Mesenchymal stem cell (in vitro differentiated cells and primary cell): ENCODE measurements around the gene ABHD16B.

Experiments used
- DNase-seq: peaks from one replicate; pipeline ENCODE4 v3.0.0-alpha.2; 2013
- H2AFZ ChIP-seq: one replicate; pipeline ENCODE4 v1.6.1; 2013; ENCODE audit warnings: low read depth, mild to moderate bottlenecking, control low read depth, inconsistent platforms, low read length, moderate library complexity
- H2AK5ac ChIP-seq: 2 replicates; pipeline ENCODE4 v1.6.1; 2013; ENCODE audit warnings: low read length, moderate library complexity, mild to moderate bottlenecking, inconsistent platforms; ENCODE audit not compliant: severe bottlenecking
- H2BK120ac ChIP-seq: one replicate; pipeline ENCODE4 v1.6.1; 2013; ENCODE audit warnings: low read depth, mild to moderate bottlenecking, inconsistent platforms, low read length, moderate library complexity
- H2BK12ac ChIP-seq, 2 experiments: one replicate each; pipeline ENCODE4 v1.6.1; 2013; ENCODE audit warnings: inconsistent platforms in 2 of 2, low read length in 2 of 2, mild to moderate bottlenecking in 2 of 2, moderate library complexity in 2 of 2, control low read depth in 1 of 2
- H2BK15ac ChIP-seq: one replicate; pipeline ENCODE4 v1.6.1; 2013; ENCODE audit warnings: mild to moderate bottlenecking, low read depth, inconsistent platforms; ENCODE audit not compliant: poor library complexity, severe bottlenecking
- H2BK5ac ChIP-seq: 2 replicates; pipeline ENCODE4 v1.6.1; 2013; ENCODE audit warnings: low read depth, mild to moderate bottlenecking, low read length, control low read depth, inconsistent platforms; ENCODE audit not compliant: poor library complexity, severe bottlenecking
- H3K14ac ChIP-seq, 2 experiments: one replicate each; pipeline ENCODE4 v1.6.1; 2013; ENCODE audit warnings: inconsistent platforms in 2 of 2, low read length in 2 of 2, control low read depth in 1 of 2, mild to moderate bottlenecking in 1 of 2, moderate library complexity in 1 of 2
- H3K18ac ChIP-seq, 2 experiments: one replicate each; pipeline ENCODE4 v1.6.1; 2013; ENCODE audit warnings: inconsistent platforms in 2 of 2, low read length in 2 of 2, control low read depth in 1 of 2, low read depth in 1 of 2, mild to moderate bottlenecking in 1 of 2
- H3K23ac ChIP-seq, 2 experiments: one replicate each; pipeline ENCODE4 v1.6.1; 2013; ENCODE audit warnings: inconsistent platforms in 2 of 2, low read length in 2 of 2, mild to moderate bottlenecking in 2 of 2, moderate library complexity in 2 of 2, control low read depth in 1 of 2
- H3K27ac ChIP-seq: 2 replicates; pipeline ENCODE4 v1.5.1; 2013; ENCODE audit warnings: mild to moderate bottlenecking, moderate library complexity, low read length, control low read depth, inconsistent platforms; ENCODE audit not compliant: poor library complexity, severe bottlenecking
- H3K27me3 ChIP-seq, 2 experiments: 2 replicates each; pipeline versions ENCODE4 v1.6.1 to v1.7.0; 2013; ENCODE audit warnings: low read length in 2 of 2, mild to moderate bottlenecking in 2 of 2, moderate library complexity in 2 of 2, control low read depth in 1 of 2, inconsistent platforms in 1 of 2; ENCODE audit not compliant: control insufficient read depth in 1 of 2, insufficient read depth in 1 of 2
- H3K36me3 ChIP-seq, 2 experiments: 2 replicates each; pipeline versions ENCODE4 v1.6.1 to v1.7.0; 2013; ENCODE audit warnings: low read length in 2 of 2, control low read depth in 1 of 2, inconsistent platforms in 1 of 2, low read depth in 1 of 2, mild to moderate bottlenecking in 1 of 2; ENCODE audit not compliant: insufficient read depth in 2 of 2, control insufficient read depth in 1 of 2
- H3K4ac ChIP-seq, 2 experiments: one replicate each; pipeline ENCODE4 v1.6.1; 2013; ENCODE audit warnings: inconsistent platforms in 2 of 2, low read length in 2 of 2, mild to moderate bottlenecking in 2 of 2, moderate library complexity in 2 of 2, control low read depth in 1 of 2, low read depth in 1 of 2
- H3K4me1 ChIP-seq: 2 replicates; pipeline ENCODE4 v1.6.1; 2013; ENCODE audit warnings: low read depth, low read length, control low read depth; ENCODE audit not compliant: control insufficient read depth, insufficient read depth
- H3K4me2 ChIP-seq: 2 replicates; pipeline ENCODE4 v1.6.1; 2013; ENCODE audit warnings: low read length, mild to moderate bottlenecking, inconsistent platforms; ENCODE audit not compliant: poor library complexity, severe bottlenecking
- H3K4me3 ChIP-seq, 2 experiments: 2 replicates each; pipeline versions ENCODE4 v1.5.1 to v1.7.0; 2013; ENCODE audit warnings: low read length in 2 of 2, mild to moderate bottlenecking in 2 of 2, control low read depth in 1 of 2, low read depth in 1 of 2; ENCODE audit not compliant: insufficient read depth in 1 of 2
- H3K79me1 ChIP-seq: replicated peaks from 2 replicates; pipeline ENCODE4 v1.6.1; 2013; ENCODE audit warnings: mild to moderate bottlenecking, control low read depth, low read length, inconsistent platforms; ENCODE audit not compliant: poor library complexity, severe bottlenecking
- H3K9ac ChIP-seq: 2 replicates; pipeline ENCODE4 v1.7.0; 2013; ENCODE audit warnings: mild to moderate bottlenecking, low read length, moderate library complexity
- H3K9me3 ChIP-seq: 2 replicates; pipeline ENCODE4 v1.7.0; 2013; ENCODE audit warnings: mild to moderate bottlenecking, low read length; ENCODE audit not compliant: control insufficient read depth
- H4K8ac ChIP-seq: one replicate; pipeline ENCODE4 v1.6.1; 2013; ENCODE audit warnings: inconsistent platforms, mild to moderate bottlenecking, low read length, moderate library complexity
- H4K91ac ChIP-seq: one replicate; pipeline ENCODE4 v1.6.1; 2013; ENCODE audit warnings: mild to moderate bottlenecking, low read length, inconsistent platforms
- WGBS: methylation state at CpG from one replicate; pipeline ENCODE4 v1.1.7; 2013; ENCODE audit warnings: mixed read lengths; 5-methylcytosine and 5-hydroxymethylcytosine counted together

Gene ABHD16B

DNA sequence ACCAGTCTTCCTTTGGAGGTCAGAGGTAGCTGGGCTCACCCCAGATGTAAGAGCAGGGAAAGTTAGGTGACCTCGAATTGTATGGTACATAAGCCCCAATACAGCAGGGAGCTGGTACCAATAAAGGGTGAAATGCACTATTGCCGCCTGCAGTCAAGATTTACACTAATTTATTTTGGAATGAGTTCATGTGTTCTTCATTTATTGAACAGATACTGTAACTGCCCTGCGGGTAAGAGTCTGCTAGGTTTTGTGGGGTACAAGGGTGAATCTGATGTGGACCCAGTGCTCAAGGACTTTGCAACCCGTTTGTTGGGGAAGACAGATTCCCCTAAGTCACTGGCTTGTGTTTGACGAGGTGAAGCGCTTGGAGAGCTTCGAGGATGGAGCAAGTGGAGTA is 31.1 kb downstream of the ABHD16B start:
- 97% methylated on average over 7 of the region's 7 CpGs for WGBS
- peaks cover 24% of the 10 kb centered on the region for H3K79me1 ChIP-seq
- H2BK15ac ChIP-seq: no peak overlapping the region
- no peak overlapping the region for H3K9ac ChIP-seq
- peaks cover 20% of the 10 kb centered on the region for H3K4me1 ChIP-seq
- H3K36me3 ChIP-seq: peaks cover 49 to 52% of the 10 kb centered on the region in 2 experiments
- no peak overlapping the region for H3K4me3 ChIP-seq
- H2AK5ac ChIP-seq: no peak overlapping the region
- H3K27ac ChIP-seq: no peak overlapping the region
- H3K4ac ChIP-seq: no peak overlapping the region
- no peaks in the 10 kb centered on the region for H3K27me3 ChIP-seq
- H2BK12ac ChIP-seq: no peak overlapping the region
- H4K91ac ChIP-seq: no peak overlapping the region
- no peak overlapping the region for H2BK5ac ChIP-seq
- no peak for DNase-seq
- no peak overlapping the region for H3K4me2 ChIP-seq
- no peak overlapping the region for H3K18ac ChIP-seq
- H2BK120ac ChIP-seq: no peak overlapping the region
- no peak overlapping the region for H4K8ac ChIP-seq
- no peak overlapping the region for H2AFZ ChIP-seq
- no peak overlapping the region for H3K23ac ChIP-seq
- H3K14ac ChIP-seq: no peak overlapping the region
- no peaks in the 10 kb centered on the region for H3K9me3 ChIP-seq

DNA sequence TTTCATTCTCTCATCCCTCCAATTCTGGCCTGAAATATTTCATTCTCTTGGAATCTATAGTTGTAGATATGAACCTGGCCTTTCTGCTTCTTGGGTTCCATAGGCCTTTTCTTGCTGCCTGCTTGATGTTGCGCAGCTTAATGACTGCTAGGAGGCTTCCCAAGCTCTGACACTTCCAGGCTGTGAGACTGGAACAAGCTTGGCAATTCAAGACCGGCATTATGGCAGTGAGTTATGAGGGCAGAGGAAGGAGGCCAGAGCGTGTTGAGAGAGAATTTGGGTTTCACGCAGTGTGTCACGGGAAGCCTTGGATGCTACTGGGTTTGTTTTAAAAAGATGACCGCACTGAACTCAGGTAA is 32.7 kb downstream of the ABHD16B start:
- H3K14ac ChIP-seq: no peak overlapping the region
- H4K91ac ChIP-seq: no peak overlapping the region
- H3K18ac ChIP-seq: no peak overlapping the region
- no peak overlapping the region for H2BK120ac ChIP-seq
- H3K4me3 ChIP-seq: peak overlapping the region; percentile 50 to 80
- H3K9me3 ChIP-seq: no peaks in the 10 kb centered on the region
- peak overlapping the region; percentile 96 for H3K4me2 ChIP-seq
- no peak overlapping the region for H2BK15ac ChIP-seq
- peak overlapping the region; percentile 30 for H2AFZ ChIP-seq
- peak overlapping the region in 1 of 2 experiments; percentile 57 for H2BK12ac ChIP-seq
- H3K27ac ChIP-seq: no peak overlapping the region
- no peak overlapping the region for H4K8ac ChIP-seq
- peak; percentile 36 for DNase-seq
- peaks cover 25% of the 10 kb centered on the region for H3K4me1 ChIP-seq
- H3K23ac ChIP-seq: no peak overlapping the region
- H3K36me3 ChIP-seq: peaks cover 43 to 49% of the 10 kb centered on the region in 2 experiments
- no peaks in the 10 kb centered on the region for H3K27me3 ChIP-seq
- no peak overlapping the region for H2AK5ac ChIP-seq
- peak overlapping the region; percentile 71 for H3K9ac ChIP-seq
- WGBS: 42% methylated on average over 6 of the region's 6 CpGs
- H3K4ac ChIP-seq: peak overlapping the region in 1 of 2 experiments; percentile 59
- H3K79me1 ChIP-seq: peaks cover 14% of the 10 kb centered on the region
- no peak overlapping the region for H2BK5ac ChIP-seq

DNA sequence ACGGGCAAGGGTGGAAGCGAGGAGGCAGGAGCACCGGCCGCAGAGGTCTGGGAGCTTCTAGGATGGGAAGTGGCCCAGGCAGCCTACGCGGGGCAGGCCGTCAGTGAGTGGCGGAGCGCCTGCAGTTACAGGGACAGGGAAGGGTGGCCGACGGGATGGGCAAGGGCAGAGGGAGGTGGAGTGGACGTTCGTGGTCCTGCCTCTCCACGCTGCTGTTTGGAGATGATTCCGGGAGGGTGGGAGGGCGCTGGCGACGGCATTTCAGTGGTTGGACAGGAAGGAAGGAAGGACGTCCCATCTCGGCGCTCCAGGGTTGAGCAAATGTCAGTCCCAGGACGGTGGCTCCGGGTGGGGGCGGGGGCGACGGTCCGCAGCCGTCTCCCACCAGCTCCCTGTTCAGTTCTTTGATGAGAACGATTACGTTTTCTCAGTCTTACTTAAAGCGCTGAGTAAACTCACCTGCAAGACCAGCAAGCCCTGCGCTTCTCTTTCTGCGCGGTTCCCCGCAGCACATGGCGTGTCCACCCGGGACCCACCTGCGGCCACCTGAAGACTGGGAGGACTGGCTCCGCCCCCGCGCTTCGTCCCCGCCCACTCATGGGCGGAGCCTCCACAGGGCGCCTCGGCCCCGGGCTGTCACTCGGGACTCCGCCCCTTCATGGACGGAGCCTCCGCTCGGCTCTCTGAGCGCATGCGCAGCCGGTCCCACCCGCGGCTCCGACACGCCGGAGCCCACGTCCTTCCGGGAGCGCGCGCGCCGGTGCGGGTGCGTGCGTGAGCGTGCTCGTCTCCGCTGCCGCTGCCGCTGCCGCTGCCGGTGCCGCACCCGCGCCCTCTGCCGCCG is 33.3 kb downstream of the ABHD16B start, which contains the start of gene DNAJC5:
Gene DNAJC5, plus strand, starts transcription at position 769 of the 844 bp plus-strand sequence. CDS start 33,220 bp downstream, outside the sequence.
- H3K36me3 ChIP-seq: peaks cover 37 to 46% of the 10 kb centered on the region in 2 experiments
- no peak within 1 kb of the TSS for H3K23ac ChIP-seq
- no peak within 1 kb of the TSS for H3K14ac ChIP-seq
- no peak within 1 kb of the TSS for H2BK5ac ChIP-seq
- H3K27ac ChIP-seq: peak within 1 kb of the TSS; percentile 63
- H3K4me2 ChIP-seq: peak within 1 kb of the TSS; percentile 96
- H2BK120ac ChIP-seq: peak within 1 kb of the TSS; percentile 68
- H3K4ac ChIP-seq: peak within 1 kb of the TSS in 1 of 2 experiments; percentile 59
- no peak within 1 kb of the TSS for H3K18ac ChIP-seq
- no peak within 1 kb of the TSS for H4K91ac ChIP-seq
- peak within 1 kb of the TSS; percentile 64 to 85 for H3K4me3 ChIP-seq
- H4K8ac ChIP-seq: no peak within 1 kb of the TSS
- H2BK15ac ChIP-seq: no peak within 1 kb of the TSS
- peak within 1 kb of the TSS; percentile 96 for H3K9ac ChIP-seq
- peaks cover 25% of the 10 kb centered on the region for H3K4me1 ChIP-seq
- no peaks in the 10 kb centered on the region for H3K27me3 ChIP-seq
- H2BK12ac ChIP-seq: peak within 1 kb of the TSS in 1 of 2 experiments; percentile 57
- no peaks in the 10 kb centered on the region for H3K9me3 ChIP-seq
- peak; percentile 87 for DNase-seq
- H2AFZ ChIP-seq: peak within 1 kb of the TSS; percentile 30
- no peak within 1 kb of the TSS for H2AK5ac ChIP-seq
- WGBS: 3% methylated on average over 71 of the region's 82 CpGs
- H3K79me1 ChIP-seq: peaks cover 9% of the 10 kb centered on the region

DNA sequence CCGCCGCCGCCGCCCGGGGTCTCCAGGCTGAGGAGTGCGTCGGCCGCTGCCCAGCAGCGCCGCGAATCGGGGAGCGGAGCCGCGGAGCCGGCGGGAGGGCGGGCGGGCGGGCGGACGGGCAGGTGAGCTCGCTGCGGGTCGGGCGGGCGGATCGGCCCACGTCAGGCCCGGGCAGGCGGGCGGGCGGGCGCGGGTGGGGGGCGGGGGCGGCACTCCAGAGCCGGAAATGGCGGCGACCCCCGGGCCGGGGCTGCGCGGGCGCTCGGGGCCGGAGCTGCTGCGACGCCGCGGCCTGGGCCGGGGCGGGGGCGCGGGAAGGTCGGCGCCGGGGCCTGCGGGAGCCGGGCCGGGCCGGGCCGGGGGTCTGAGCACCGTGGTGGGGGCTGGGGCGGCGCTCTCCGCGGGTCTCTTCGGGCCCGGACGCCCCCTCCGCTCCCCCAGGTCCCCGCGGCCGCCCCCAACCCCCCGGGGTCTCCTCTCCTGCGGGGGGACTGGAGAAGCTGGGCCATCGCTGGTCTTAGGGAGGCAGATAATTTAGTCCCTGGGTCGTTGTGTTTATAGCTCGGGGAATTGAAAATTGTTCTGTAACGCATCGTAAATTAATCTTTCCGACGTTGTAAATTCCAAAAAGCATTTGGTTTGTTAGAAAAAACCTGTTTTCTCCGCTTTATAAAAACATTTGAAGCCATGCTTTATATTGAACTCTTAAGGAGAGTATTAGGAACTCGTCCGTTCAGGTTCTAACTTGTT is 34.1 kb downstream of the ABHD16B start:
- Histone ChIP-seq H2BK12ac (no peak overlapping the region), H3K4ac (no peak overlapping the region), H2AK5ac (no peak overlapping the region), H4K91ac (no peak overlapping the region), H4K8ac (no peak overlapping the region), H2AFZ (no peak overlapping the region), H3K14ac (no peak overlapping the region), H3K9me3 (no peaks in the 10 kb centered on the region), H3K27me3 (no peaks in the 10 kb centered on the region), H3K9ac (peak overlapping the region; percentile 96), H3K79me1 (peaks cover 5% of the 10 kb centered on the region), H3K4me1 (peaks cover 24% of the 10 kb centered on the region), H3K23ac (no peak overlapping the region), H3K4me2 (peak overlapping the region; percentile 93), H2BK5ac (no peak overlapping the region), H3K27ac (peak overlapping the region; percentile 63), H3K36me3 (peaks cover 29 to 38% of the 10 kb centered on the region in 2 experiments), H2BK15ac (no peak overlapping the region), H3K18ac (no peak overlapping the region), H2BK120ac (peak overlapping the region; percentile 68), H3K4me3 (peak overlapping the region; percentile 64 to 85)
- WGBS: 3% methylated on average over 20 of the region's 87 CpGs
- peak; percentile 47 for DNase-seq
